GM12878 (cell line): Measurements from ENCODE around the gene C9orf153. TPM values are rescaled to one million over a fixed set of nuclear protein-coding genes. Genes with fewer than 3 reads are reported as not detected.

ENCODE experiments used
- ATAC-seq: fragments of 200-7000 bp; cut with Tn5 transposase; 3 replicates; pipeline ENCODE4 v1.9.1; 2020; ENCODE audit warnings: mild to moderate bottlenecking, moderate library complexity
- BruUV-seq: library from RNA; stranded (reverse); fragments of 400-500 nt; replicated peaks from 2 replicates; lab custom pipeline; 2021; lab: Mats Ljungman, UMichigan
- CTCF ChIA-PET: fragments of 300-600 bp; sonication (Branson Sonifier 250); formaldehyde crosslinking; extraction: SDS; loops from one replicate; lab custom pipeline; 2021; ENCODE audit warnings: inconsistent platforms; lab: Yijun Ruan, JAX
- POLR2A ChIA-PET: fragments of 350-600 bp; formaldehyde crosslinking; extraction: SDS; loops from one replicate; lab custom pipeline; 2021; ENCODE audit warnings: inconsistent platforms; lab: Charles Lee
- RAD21 ChIA-PET: fragments of 300-600 bp; sonication (Branson Sonifier 250); formaldehyde crosslinking; loops from one replicate; lab custom pipeline; 2023; ENCODE audit warnings: antibody characterized with exemption; ENCODE audit not compliant: unreplicated experiment; lab: Charles Lee
- SMC1A ChIA-PET: fragments of 300-600 bp; sonication (Branson Sonifier 250); formaldehyde crosslinking; loops from one replicate; lab custom pipeline; 2023; ENCODE audit not compliant: unreplicated experiment, uncharacterized antibody; lab: Charles Lee
- DNase-seq: peaks from one replicate; pipeline ENCODE4 v3.0.0-alpha.2; 2011; ENCODE audit warnings: low read depth, low spot score
- FAIRE-seq: peaks from 3 replicates; lab custom pipeline; 2011; peaks lifted over from hg19 to GRCh38; lab: Jason Lieb, UNC
- H2AFZ ChIP-seq: 2 replicates; pipeline ENCODE4 v1.6.0; 2011; ENCODE audit warnings: low read depth, low read length, control low read depth; ENCODE audit not compliant: control insufficient read depth
- H3K27ac ChIP-seq: 2 replicates; pipeline ENCODE4 v1.5.1; 2011; ENCODE audit warnings: control low read depth; ENCODE audit not compliant: control insufficient read depth, insufficient read depth
- H3K27me3 ChIP-seq, 2 experiments: replicated peaks in 1 of 2; 2 replicates each; pipeline versions ENCODE4 v1.6.0 to v1.6.1; 2011; ENCODE audit warnings: low read length in 1 of 2; ENCODE audit not compliant: control insufficient read depth in 2 of 2, insufficient read depth in 2 of 2
- H3K36me3 ChIP-seq, 2 experiments: 2 replicates each; pipeline ENCODE4 v1.5.1; 2011; ENCODE audit warnings: low read length in 1 of 2; ENCODE audit not compliant: control insufficient read depth in 2 of 2, insufficient read depth in 2 of 2
- H3K4me1 ChIP-seq: 2 replicates; pipeline ENCODE4 v1.6.1; 2011; ENCODE audit warnings: mild to moderate bottlenecking, low read length, moderate library complexity, mixed read lengths; ENCODE audit not compliant: control insufficient read depth, insufficient read depth
- H3K4me2 ChIP-seq: 2 replicates; pipeline ENCODE4 v1.6.0; 2011; ENCODE audit warnings: control low read depth; ENCODE audit not compliant: control insufficient read depth, insufficient read depth
- H3K4me3 ChIP-seq: fragments of 200-600 bp; sonication (generic); 2 replicates; pipeline ENCODE4 v1.5.1; 2016
- H3K79me2 ChIP-seq: 2 replicates; pipeline ENCODE4 v1.6.0; 2011; ENCODE audit warnings: low read length; ENCODE audit not compliant: control insufficient read depth, insufficient read depth
- H3K9ac ChIP-seq: 2 replicates; pipeline ENCODE4 v1.8.0; 2011; ENCODE audit warnings: low read length, control low read depth, mixed read lengths; ENCODE audit not compliant: control insufficient read depth, insufficient read depth
- H3K9me3 ChIP-seq: replicated peaks from 3 replicates; pipeline ENCODE4 v1.5.1; 2011; ENCODE audit warnings: mild to moderate bottlenecking, low read length; ENCODE audit not compliant: control insufficient read depth, insufficient read depth
- H4K20me1 ChIP-seq: 2 replicates; pipeline ENCODE4 v1.6.0; 2011; ENCODE audit not compliant: control insufficient read depth, insufficient read depth
- RELA ChIP-seq: fragments of 450-650 bp; IDR thresholded peaks from 2 replicates; pipeline ENCODE4 v1.8.0; 2014; ENCODE audit warnings: borderline replicate concordance; ENCODE audit not compliant: partially characterized antibody
- WGBS: methylation state at CpG from one replicate; pipeline ENCODE4 v1.1.6; 2016; ENCODE audit warnings: low lambda C conversion rate; ENCODE audit not compliant: insufficient replicate concordance, insufficient coverage; ENCODE audit errors: missing lambda C conversion rate; 5-methylcytosine and 5-hydroxymethylcytosine counted together
- in situ Hi-C: fragments of 300-500 bp; cut with MboI; formaldehyde crosslinking; loops from 9 replicates; pipeline ENCODE4 v1.14.3; 2018; ENCODE audit warnings: mixed read lengths
- intact Hi-C: fragments of 100-400 bp; cut with micrococcal nuclease; formaldehyde crosslinking; loops from one replicate; pipeline ENCODE4 v1.14.2; 2022; ENCODE audit not compliant: unreplicated experiment
- polyA plus RNA-seq, 11 experiments: library from polyadenylated mRNA; depleted of rRNA in 4 of 11; unstranded in 6 of 11; stranded (reverse) in 5 of 11; fragments of >200 nt; fragmentation: Nextera tagmentation in 4 of 11; fragmentation: Illumina TruSeq in 1 of 11; extraction: Ambion mirVana in 4 of 11; extraction: Trizol in 1 of 11; gene quantifications; 1 replicate in 1 of 11; 2 replicates in 10 of 11; pipeline versions ENCODE4 v1.2.1 to v1.2.3, GENCODE V29; 2011 to 2016; ENCODE audit warnings: inconsistent platforms in 2 of 11, missing spikeins in 2 of 11, low read depth in 1 of 11
- total RNA-seq, 4 experiments: library from RNA; depleted of rRNA in 3 of 4; stranded (reverse); fragments of >200 nt in 3 of 4; fragmentation: Illumina TruSeq in 1 of 4; extraction: Trizol in 1 of 4; gene quantifications; 2 replicates each; pipeline versions ENCODE4 v1.2.1 to v1.2.3, GENCODE V29; 2013 to 2021
- TF ChIP-seq, protein P1 (sequence below): fragments of 450-650 bp; IDR thresholded peaks from 2 replicates; pipeline ENCODE4 v1.6.1; 2017; ENCODE audit warnings: mild to moderate bottlenecking, moderate library complexity
- TF ChIP-seq, protein P2 (sequence below): fragments of 150-350 bp; IDR thresholded peaks from 2 replicates; pipeline ENCODE4 v1.6.1; 2016; ENCODE audit warnings: low read depth, low read length

C9orf153 gene
- total and polyA plus RNA-seq, 10 of the 15 experiments (the other 5 are each of a cell fraction or from before 2014, with no cell fraction given), result 0.03 to 1.2 (median 0.18) TPM; not detected in 1

DNA sequence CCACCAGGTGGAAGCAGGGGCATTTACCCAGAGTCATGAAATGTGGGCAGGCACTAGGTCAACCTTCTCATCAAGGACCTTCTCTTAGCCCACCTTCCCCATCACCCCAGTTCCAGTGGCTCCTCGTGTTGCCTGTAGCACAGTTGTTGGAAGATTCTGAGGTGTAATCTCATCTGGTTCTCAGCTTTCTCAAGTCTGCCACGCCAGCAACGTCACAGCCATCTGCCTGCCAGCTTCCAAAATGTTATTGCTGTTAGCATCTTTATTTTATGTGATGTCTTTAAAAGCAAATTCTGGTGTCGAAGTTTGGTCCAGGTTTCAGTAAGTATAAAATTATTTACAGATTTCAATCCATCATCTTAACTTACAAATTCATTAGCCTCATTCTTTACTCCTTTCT is 10.7 kb downstream of the C9orf153 start:
- Histone ChIP-seq H4K20me1 (no peaks in the 10 kb centered on the region), H3K4me2 (no peak overlapping the region), H3K9ac (no peak overlapping the region), H3K9me3 (no peaks in the 10 kb centered on the region), H3K79me2 (no peaks in the 10 kb centered on the region), H3K27ac (no peak overlapping the region), H2AFZ (no peak overlapping the region), H3K4me3 (no peak overlapping the region), H3K27me3 (no peaks in the 10 kb centered on the region), H3K4me1 (no peaks in the 10 kb centered on the region), H3K36me3 (no peaks in the 10 kb centered on the region)
- ChIA-PET POLR2A (interaction anchor here (1.5 kb wide), 1 partner anchor 9 kb away, joined by 5 read pairs; no protein-coding TSS in a partner anchor), RAD21 (interaction anchor here (3.5 kb wide), 1 partner anchor 47 kb away, joined by 31 read pairs; no protein-coding TSS in a partner anchor), CTCF (interaction anchor here (2.1 to 3.5 kb wide), 2 partner anchors 14 to 47 kb away, joined by 6 to 49 read pairs; no protein-coding TSS in a partner anchor), SMC1A (interaction anchor here (1.4 to 4.8 kb wide), 2 partner anchors 32 to 46 kb away, joined by 3 to 35 read pairs; no protein-coding TSS in a partner anchor)
- no peak for FAIRE-seq
- intact Hi-C loops (loop anchor here (10.0 kb wide), 1 partner anchor 214 kb away; no protein-coding TSS in a partner anchor), in situ Hi-C loops (no loop called here)
- BruUV-seq, result no TSS peak
- no peak for ATAC-seq
- no peak for TF ChIP-seq RELA
- TF ChIP-seq, protein P1, sequence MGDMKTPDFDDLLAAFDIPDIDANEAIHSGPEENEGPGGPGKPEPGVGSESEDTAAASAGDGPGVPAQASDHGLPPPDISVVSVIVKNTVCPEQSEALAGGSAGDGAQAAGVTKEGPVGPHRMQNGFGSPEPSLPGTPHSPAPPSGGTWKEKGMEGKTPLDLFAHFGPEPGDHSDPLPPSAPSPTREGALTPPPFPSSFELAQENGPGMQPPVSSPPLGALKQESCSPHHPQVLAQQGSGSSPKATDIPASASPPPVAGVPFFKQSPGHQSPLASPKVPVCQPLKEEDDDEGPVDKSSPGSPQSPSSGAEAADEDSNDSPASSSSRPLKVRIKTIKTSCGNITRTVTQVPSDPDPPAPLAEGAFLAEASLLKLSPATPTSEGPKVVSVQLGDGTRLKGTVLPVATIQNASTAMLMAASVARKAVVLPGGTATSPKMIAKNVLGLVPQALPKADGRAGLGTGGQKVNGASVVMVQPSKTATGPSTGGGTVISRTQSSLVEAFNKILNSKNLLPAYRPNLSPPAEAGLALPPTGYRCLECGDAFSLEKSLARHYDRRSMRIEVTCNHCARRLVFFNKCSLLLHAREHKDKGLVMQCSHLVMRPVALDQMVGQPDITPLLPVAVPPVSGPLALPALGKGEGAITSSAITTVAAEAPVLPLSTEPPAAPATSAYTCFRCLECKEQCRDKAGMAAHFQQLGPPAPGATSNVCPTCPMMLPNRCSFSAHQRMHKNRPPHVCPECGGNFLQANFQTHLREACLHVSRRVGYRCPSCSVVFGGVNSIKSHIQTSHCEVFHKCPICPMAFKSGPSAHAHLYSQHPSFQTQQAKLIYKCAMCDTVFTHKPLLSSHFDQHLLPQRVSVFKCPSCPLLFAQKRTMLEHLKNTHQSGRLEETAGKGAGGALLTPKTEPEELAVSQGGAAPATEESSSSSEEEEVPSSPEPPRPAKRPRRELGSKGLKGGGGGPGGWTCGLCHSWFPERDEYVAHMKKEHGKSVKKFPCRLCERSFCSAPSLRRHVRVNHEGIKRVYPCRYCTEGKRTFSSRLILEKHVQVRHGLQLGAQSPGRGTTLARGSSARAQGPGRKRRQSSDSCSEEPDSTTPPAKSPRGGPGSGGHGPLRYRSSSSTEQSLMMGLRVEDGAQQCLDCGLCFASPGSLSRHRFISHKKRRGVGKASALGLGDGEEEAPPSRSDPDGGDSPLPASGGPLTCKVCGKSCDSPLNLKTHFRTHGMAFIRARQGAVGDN, result no peak
- TF ChIP-seq, protein P2, sequence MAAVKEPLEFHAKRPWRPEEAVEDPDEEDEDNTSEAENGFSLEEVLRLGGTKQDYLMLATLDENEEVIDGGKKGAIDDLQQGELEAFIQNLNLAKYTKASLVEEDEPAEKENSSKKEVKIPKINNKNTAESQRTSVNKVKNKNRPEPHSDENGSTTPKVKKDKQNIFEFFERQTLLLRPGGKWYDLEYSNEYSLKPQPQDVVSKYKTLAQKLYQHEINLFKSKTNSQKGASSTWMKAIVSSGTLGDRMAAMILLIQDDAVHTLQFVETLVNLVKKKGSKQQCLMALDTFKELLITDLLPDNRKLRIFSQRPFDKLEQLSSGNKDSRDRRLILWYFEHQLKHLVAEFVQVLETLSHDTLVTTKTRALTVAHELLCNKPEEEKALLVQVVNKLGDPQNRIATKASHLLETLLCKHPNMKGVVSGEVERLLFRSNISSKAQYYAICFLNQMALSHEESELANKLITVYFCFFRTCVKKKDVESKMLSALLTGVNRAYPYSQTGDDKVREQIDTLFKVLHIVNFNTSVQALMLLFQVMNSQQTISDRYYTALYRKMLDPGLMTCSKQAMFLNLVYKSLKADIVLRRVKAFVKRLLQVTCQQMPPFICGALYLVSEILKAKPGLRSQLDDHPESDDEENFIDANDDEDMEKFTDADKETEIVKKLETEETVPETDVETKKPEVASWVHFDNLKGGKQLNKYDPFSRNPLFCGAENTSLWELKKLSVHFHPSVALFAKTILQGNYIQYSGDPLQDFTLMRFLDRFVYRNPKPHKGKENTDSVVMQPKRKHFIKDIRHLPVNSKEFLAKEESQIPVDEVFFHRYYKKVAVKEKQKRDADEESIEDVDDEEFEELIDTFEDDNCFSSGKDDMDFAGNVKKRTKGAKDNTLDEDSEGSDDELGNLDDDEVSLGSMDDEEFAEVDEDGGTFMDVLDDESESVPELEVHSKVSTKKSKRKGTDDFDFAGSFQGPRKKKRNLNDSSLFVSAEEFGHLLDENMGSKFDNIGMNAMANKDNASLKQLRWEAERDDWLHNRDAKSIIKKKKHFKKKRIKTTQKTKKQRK, result no peak
- 48% methylated on average over 4 of the region's 4 CpGs for WGBS
- no peak for DNase-seq
